ENCODE measurements around the gene IGFBP3.

Gene IGFBP3

GRCh38 chr7:45872116-45873034, 48.7 kb downstream of the IGFBP3 start:
- Histone ChIP-seq H3K9me3 (ENCODE audit: control insufficient read depth, insufficient read depth, low read length) (peaks cover 1% of the 10 kb centered on the region; the same call in 1 of the 2 replicates), H3K9ac (ENCODE audit: low read depth, low read length) (no peak overlapping the region), H3K27me3 (ENCODE audit: control insufficient read depth, insufficient read depth, low read length) (no peaks in the 10 kb centered on the region), H3K4me1 (ENCODE audit: control insufficient read depth, insufficient read depth, low read length) (no peaks in the 10 kb centered on the region), H3K4me3 (ENCODE audit: low read depth, low read length) (no peak overlapping the region), H3K27ac (ENCODE audit: low read depth, low read length) (no peak overlapping the region), H3K36me3 (ENCODE audit: control insufficient read depth, insufficient read depth, low read length) (no peaks in the 10 kb centered on the region)

DNA sequence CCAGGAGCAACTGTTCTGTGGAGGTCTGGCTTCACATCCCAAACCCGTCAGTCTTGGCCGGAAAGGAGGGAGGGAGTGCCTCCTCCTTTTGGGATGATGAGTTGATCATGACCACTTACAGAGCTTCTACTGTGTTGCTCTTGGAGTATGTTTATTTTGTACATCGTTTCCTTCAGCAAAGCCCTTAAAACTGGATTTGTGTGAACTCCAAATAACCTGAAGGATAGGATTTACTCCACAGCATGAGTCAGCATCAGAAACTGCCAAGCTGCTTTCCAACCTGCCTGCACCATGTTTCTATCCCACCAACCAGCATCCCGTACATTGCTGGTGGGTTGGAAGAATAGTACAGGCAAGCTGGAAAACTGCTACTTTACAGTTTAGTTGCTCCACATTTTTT, 51.6 kb downstream of the IGFBP3 start:
- H3K27me3 ChIP-seq (ENCODE audit: control insufficient read depth, insufficient read depth, low read length), result no peaks in the 10 kb centered on the region
- H3K27ac ChIP-seq (ENCODE audit: low read depth, low read length), result no peak overlapping the region
- H3K9ac ChIP-seq (ENCODE audit: low read depth, low read length), result no peak overlapping the region

GRCh38 chr7:45867471-45867870, 53.6 kb downstream of the IGFBP3 start:
- Histone ChIP-seq H3K27ac (ENCODE audit: low read depth, low read length) (no peak overlapping the region), H3K9ac (ENCODE audit: low read depth, low read length) (no peak overlapping the region), H3K27me3 (ENCODE audit: control insufficient read depth, insufficient read depth, low read length) (no peaks in the 10 kb centered on the region), H3K4me1 (ENCODE audit: control insufficient read depth, insufficient read depth, low read length) (no peaks in the 10 kb centered on the region), H3K9me3 (ENCODE audit: control insufficient read depth, insufficient read depth, low read length) (no peaks in the 10 kb centered on the region), H3K36me3 (ENCODE audit: control insufficient read depth, insufficient read depth, low read length) (no peaks in the 10 kb centered on the region), H3K4me3 (ENCODE audit: low read depth, low read length) (no peak overlapping the region)

More for the DNA sequence above, 51.6 kb downstream of the IGFBP3 start:
- Histone ChIP-seq H3K36me3 (ENCODE audit: control insufficient read depth, insufficient read depth, low read length) (no peaks in the 10 kb centered on the region), H3K4me3 (ENCODE audit: low read depth, low read length) (no peak overlapping the region), H3K4me1 (ENCODE audit: control insufficient read depth, insufficient read depth, low read length) (no peaks in the 10 kb centered on the region), H3K9me3 (ENCODE audit: control insufficient read depth, insufficient read depth, low read length) (no peaks in the 10 kb centered on the region)

- no peaks in the 10 kb centered on the region for H3K9me3 ChIP-seq (ENCODE audit: control insufficient read depth, insufficient read depth, low read length)
- H3K9ac ChIP-seq (ENCODE audit: low read depth, low read length), result no peak overlapping the region
- no peaks in the 10 kb centered on the region for H3K4me1 ChIP-seq (ENCODE audit: control insufficient read depth, insufficient read depth, low read length)
- no peaks in the 10 kb centered on the region for H3K36me3 ChIP-seq (ENCODE audit: control insufficient read depth, insufficient read depth, low read length)
- H3K4me3 ChIP-seq (ENCODE audit: low read depth, low read length), result no peak overlapping the region
- no peaks in the 10 kb centered on the region for H3K27me3 ChIP-seq (ENCODE audit: control insufficient read depth, insufficient read depth, low read length)
- H3K27ac ChIP-seq (ENCODE audit: low read depth, low read length), result no peak overlapping the region
Observed at GRCh38 chr7:45865594-45866410, 55.3 kb downstream of the IGFBP3 start.

- H3K27me3 ChIP-seq (ENCODE audit: control insufficient read depth, insufficient read depth, low read length), result no peaks in the 10 kb centered on the region
- no peak overlapping the region for H3K9ac ChIP-seq (ENCODE audit: low read depth, low read length)
- no peak overlapping the region for H3K27ac ChIP-seq (ENCODE audit: low read depth, low read length)
- no peaks in the 10 kb centered on the region for H3K9me3 ChIP-seq (ENCODE audit: control insufficient read depth, insufficient read depth, low read length)
- no peak overlapping the region for H3K4me3 ChIP-seq (ENCODE audit: low read depth, low read length)
- no peaks in the 10 kb centered on the region for H3K4me1 ChIP-seq (ENCODE audit: control insufficient read depth, insufficient read depth, low read length)
- no peaks in the 10 kb centered on the region for H3K36me3 ChIP-seq (ENCODE audit: control insufficient read depth, insufficient read depth, low read length)
Observed at GRCh38 chr7:45863715-45864114, 57.4 kb downstream of the IGFBP3 start.

Data from HUES48 (cell line).